HEK293T (cell line): ENCODE results near the gene KLHL1.

Experiments used
- ELF4 ChIP-seq: fragments of 450-650 bp; IDR thresholded peaks from 2 replicates; pipeline ENCODE4 v1.6.1; 2017; ENCODE audit warnings: antibody characterized with exemption
- FOXK2 ChIP-seq: fragments of 450-650 bp; IDR thresholded peaks from 2 replicates; pipeline ENCODE4 v1.6.1; 2016; ENCODE audit warnings: mild to moderate bottlenecking
- FOXM1 ChIP-seq: fragments of 450-650 bp; IDR thresholded peaks from 2 replicates; pipeline ENCODE4 v1.6.1; 2017; ENCODE audit warnings: mild to moderate bottlenecking, borderline replicate concordance
- L3MBTL2 ChIP-seq: fragments of 450-650 bp; conservative IDR thresholded peaks from 2 replicates; pipeline ENCODE4 v1.6.1; 2016; ENCODE audit warnings: mild to moderate bottlenecking
- LEF1 ChIP-seq: fragments of 450-650 bp; IDR thresholded peaks from 2 replicates; pipeline ENCODE4 v1.6.1; 2017; ENCODE audit warnings: mild to moderate bottlenecking, borderline replicate concordance
- SP1 ChIP-seq: fragments of 450-650 bp; IDR thresholded peaks from 2 replicates; pipeline ENCODE4 v1.6.1; 2017
- TARDBP ChIP-seq: fragments of 450-650 bp; IDR thresholded peaks from 2 replicates; pipeline ENCODE4 v1.6.1; 2016
- ZNF384 ChIP-seq: fragments of 450-650 bp; IDR thresholded peaks from 2 replicates; pipeline ENCODE4 v1.6.1; 2016

- TF ChIP-seq ELF4 (no peak), FOXK2 (no peak), ZNF384 (no peak), L3MBTL2 (no peak), SP1 (no peak), FOXM1 (no peak), TARDBP (no peak), LEF1 (no peak)
Observed at GRCh38 chr13:70125693-70126092, 17.4 kb upstream of the KLHL1 start.
